ENCODE data around the gene B4GALNT2. TPM values are rescaled to one million over a fixed set of nuclear protein-coding genes. Genes with fewer than 3 reads are reported as not detected.
A peak's percentile ranks its signal among the peaks of the same experiment; 100 is the strongest.

Gene B4GALNT2
- total RNA-seq, 2 donors from 2014 or later = 0.04 to 0.11 TPM

GRCh38 chr17:49106321-49107210 lies 26.0 kb upstream of the B4GALNT2 start:
- Mint-ChIP-seq H3K9me3 (no peaks in the 10 kb centered on the region), H3K27ac (peak overlapping the region; percentile 87), H3K36me3 (ENCODE audit: low read depth) (no peaks in the 10 kb centered on the region), H3K4me1 (peaks cover 39% of the 10 kb centered on the region), H3K4me3 (peak overlapping the region; percentile 10), H3K27me3 (ENCODE audit: insufficient read depth) (no peaks in the 10 kb centered on the region)
- Histone ChIP-seq H3K4me3 (ENCODE audit: low read length) (peak overlapping the region; percentile 6), H3K27ac (ENCODE audit: low read depth, low read length) (peak overlapping the region; percentile 0), H3K9me3 (ENCODE audit: control insufficient read depth, low read length) (no peaks in the 10 kb centered on the region), H3K9ac (ENCODE audit: extremely low read depth, low read length, poor library complexity, severe bottlenecking) (peak overlapping the region; percentile 21), H3K4me1 (ENCODE audit: control insufficient read depth, insufficient read depth, low read length) (peaks cover 11% of the 10 kb centered on the region), H3K27me3 (ENCODE audit: control insufficient read depth, insufficient read depth, low read length, poor library complexity, severe bottlenecking) (no peaks in the 10 kb centered on the region), H3K36me3 (ENCODE audit: control insufficient read depth, insufficient read depth, low read length) (no peaks in the 10 kb centered on the region)
- WGBS, 2 experiments (ENCODE audit: insufficient coverage in 1 of 2, insufficient read length in 1 of 2) = 58 to 74% methylated on average over 3 to 5 of the region's 5 CpGs
- DNase-seq = peak; percentile 74
- TF ChIP-seq CTCF (conservative IDR thresholded peaks at IDR 0.05) = no peak

GRCh38 chr17:49107211-49107557 lies 25.4 kb upstream of the B4GALNT2 start:
- Histone ChIP-seq H3K4me3 (ENCODE audit: low read length) (peak overlapping the region; percentile 6), H3K27ac (ENCODE audit: low read depth, low read length) (no peak overlapping the region), H3K4me1 (ENCODE audit: control insufficient read depth, insufficient read depth, low read length) (peaks cover 11% of the 10 kb centered on the region), H3K9ac (ENCODE audit: extremely low read depth, low read length, poor library complexity, severe bottlenecking) (no peak overlapping the region), H3K27me3 (ENCODE audit: control insufficient read depth, insufficient read depth, low read length, poor library complexity, severe bottlenecking) (no peaks in the 10 kb centered on the region), H3K36me3 (ENCODE audit: control insufficient read depth, insufficient read depth, low read length) (no peaks in the 10 kb centered on the region), H3K9me3 (ENCODE audit: control insufficient read depth, low read length) (no peaks in the 10 kb centered on the region)
- no peak for DNase-seq
- Mint-ChIP-seq H3K4me3 (no peak overlapping the region), H3K27me3 (ENCODE audit: insufficient read depth) (no peaks in the 10 kb centered on the region), H3K4me1 (peaks cover 41% of the 10 kb centered on the region), H3K9me3 (no peaks in the 10 kb centered on the region), H3K36me3 (ENCODE audit: low read depth) (no peaks in the 10 kb centered on the region), H3K27ac (no peak overlapping the region)
- 86% methylated on average over 1 of the region's 1 CpG; no CpG with 5 or more reads in 1 of the 2 experiments for WGBS, 2 experiments (ENCODE audit: insufficient coverage in 1 of 2, insufficient read length in 1 of 2)
- no peak for TF ChIP-seq CTCF (conservative IDR thresholded peaks at IDR 0.05)

GRCh38 chr17:49108318-49108717 lies 24.3 kb upstream of the B4GALNT2 start:
- Mint-ChIP-seq H3K4me3 (no peak overlapping the region), H3K4me1 (peaks cover 42% of the 10 kb centered on the region), H3K36me3 (ENCODE audit: low read depth) (no peaks in the 10 kb centered on the region), H3K9me3 (no peaks in the 10 kb centered on the region), H3K27me3 (ENCODE audit: insufficient read depth) (no peaks in the 10 kb centered on the region), H3K27ac (peak overlapping the region; percentile 40)
- H3K36me3 ChIP-seq (ENCODE audit: control insufficient read depth, insufficient read depth, low read length) = no peaks in the 10 kb centered on the region
- 33 to 57% methylated on average over 1 to 3 of the region's 3 CpGs for WGBS, 2 experiments (ENCODE audit: insufficient coverage in 1 of 2, insufficient read length in 1 of 2)
- TF ChIP-seq CTCF (conservative IDR thresholded peaks at IDR 0.05) = no peak
- H3K27ac ChIP-seq (ENCODE audit: low read depth, low read length) = no peak overlapping the region
- H3K9ac ChIP-seq (ENCODE audit: extremely low read depth, low read length, poor library complexity, severe bottlenecking) = no peak overlapping the region
- H3K27me3 ChIP-seq (ENCODE audit: control insufficient read depth, insufficient read depth, low read length, poor library complexity, severe bottlenecking) = no peaks in the 10 kb centered on the region
- H3K4me1 ChIP-seq (ENCODE audit: control insufficient read depth, insufficient read depth, low read length) = peaks cover 11% of the 10 kb centered on the region
- peaks cover 4% of the 10 kb centered on the region for H3K9me3 ChIP-seq (ENCODE audit: control insufficient read depth, low read length)
- no peak overlapping the region for H3K4me3 ChIP-seq (ENCODE audit: low read length)
- peak; percentile 66 for DNase-seq

Measured in endodermal cell (in vitro differentiated cells).